H9 (cell line): Measurements from ENCODE around the gene CBFA2T2. TPM values are rescaled to one million over a fixed set of nuclear protein-coding genes. Genes with fewer than 3 reads are reported as not detected.

Experiments used
- DNase-seq: peaks from one replicate; pipeline ENCODE4 v3.0.0-alpha.2; 2017
- H2AFZ ChIP-seq: one replicate; pipeline ENCODE4 v1.6.1; 2013; ENCODE audit warnings: mild to moderate bottlenecking, low read length, control low read depth, moderate library complexity
- H2AK5ac ChIP-seq: 2 replicates; pipeline ENCODE4 v1.6.1; 2013; ENCODE audit warnings: low read length, control low read depth, mixed read lengths; ENCODE audit not compliant: insufficient read length
- H2BK120ac ChIP-seq: one replicate; pipeline ENCODE4 v1.6.1; 2013; ENCODE audit warnings: low read depth, mild to moderate bottlenecking, low read length, control low read depth, inconsistent platforms; ENCODE audit not compliant: poor library complexity, severe bottlenecking
- H2BK12ac ChIP-seq: 2 replicates; pipeline ENCODE4 v1.6.1; 2013; ENCODE audit warnings: low read length, control low read depth, mixed read lengths, low read depth; ENCODE audit not compliant: insufficient read length
- H2BK15ac ChIP-seq: 2 replicates; pipeline ENCODE4 v1.6.1; 2013; ENCODE audit warnings: low read depth, low read length, control low read depth
- H2BK20ac ChIP-seq: one replicate; pipeline ENCODE4 v1.6.1; 2013; ENCODE audit warnings: low read depth, mild to moderate bottlenecking, low read length, control low read depth, inconsistent platforms; ENCODE audit not compliant: poor library complexity, severe bottlenecking
- H2BK5ac ChIP-seq: 2 replicates; pipeline ENCODE4 v1.6.1; 2013; ENCODE audit warnings: low read length, control low read depth, mixed read lengths; ENCODE audit not compliant: insufficient read length
- H3K14ac ChIP-seq: 2 replicates; pipeline ENCODE4 v1.6.1; 2013; ENCODE audit warnings: low read length, control low read depth; ENCODE audit not compliant: insufficient read depth
- H3K18ac ChIP-seq: 2 replicates; pipeline ENCODE4 v1.6.1; 2013; ENCODE audit warnings: low read depth, mild to moderate bottlenecking, mixed read lengths, low read length, control low read depth; ENCODE audit not compliant: insufficient read length
- H3K23ac ChIP-seq: 2 replicates; pipeline ENCODE4 v1.6.1; 2013; ENCODE audit warnings: low read length, control low read depth, mixed read lengths, low read depth; ENCODE audit not compliant: insufficient read length
- H3K23me2 ChIP-seq: 2 replicates; pipeline ENCODE4 v1.6.1; 2013; ENCODE audit warnings: low read depth, mild to moderate bottlenecking, mixed read lengths, low read length, control low read depth; ENCODE audit not compliant: insufficient read length, poor library complexity, severe bottlenecking
- H3K27ac ChIP-seq: 2 replicates; pipeline ENCODE4 v1.5.1; 2013; ENCODE audit warnings: low read length, control low read depth, mixed read lengths, low read depth; ENCODE audit not compliant: insufficient read length
- H3K27me3 ChIP-seq: 2 replicates; pipeline ENCODE4 v1.6.1; 2013; ENCODE audit warnings: low read length, control low read depth, inconsistent platforms; ENCODE audit not compliant: insufficient read depth
- H3K4ac ChIP-seq: 2 replicates; pipeline ENCODE4 v1.6.1; 2013; ENCODE audit warnings: low read depth, mild to moderate bottlenecking, control low read depth, inconsistent platforms, low read length, moderate library complexity
- H3K4me1 ChIP-seq: 2 replicates; pipeline ENCODE4 v1.6.1; 2013; ENCODE audit warnings: low read length, control low read depth, inconsistent platforms; ENCODE audit not compliant: insufficient read depth
- H3K4me2 ChIP-seq: 2 replicates; pipeline ENCODE4 v1.6.1; 2013; ENCODE audit warnings: low read length, control low read depth, mixed read lengths; ENCODE audit not compliant: insufficient read length, insufficient read depth
- H3K56ac ChIP-seq: 2 replicates; pipeline ENCODE4 v1.6.1; 2013; ENCODE audit warnings: low read depth, mild to moderate bottlenecking, mixed read lengths, low read length, control low read depth; ENCODE audit not compliant: insufficient read length
- H3K79me1 ChIP-seq: 2 replicates; pipeline ENCODE4 v1.6.1; 2013; ENCODE audit warnings: low read depth, mild to moderate bottlenecking, moderate library complexity, low read length, control low read depth, inconsistent platforms; ENCODE audit not compliant: insufficient read depth, poor library complexity, severe bottlenecking
- H3K79me2 ChIP-seq: 2 replicates; pipeline ENCODE4 v1.6.1; 2013; ENCODE audit warnings: low read length, control low read depth, inconsistent platforms; ENCODE audit not compliant: insufficient read depth
- H3K9ac ChIP-seq: 2 replicates; pipeline ENCODE4 v1.6.1; 2013; ENCODE audit warnings: low read length, control low read depth, mixed read lengths; ENCODE audit not compliant: insufficient read length; ENCODE audit errors: extremely low read depth
- H3K9me3 ChIP-seq: one replicate; pipeline ENCODE4 v1.6.1; 2013; ENCODE audit warnings: low read depth, low read length, inconsistent platforms; ENCODE audit not compliant: control insufficient read depth
- H3T11ph ChIP-seq: one replicate; pipeline ENCODE4 v1.6.1; 2013; ENCODE audit warnings: mild to moderate bottlenecking, low read length, control low read depth, inconsistent platforms
- H4K20me1 ChIP-seq: one replicate; pipeline ENCODE4 v1.6.1; 2013; ENCODE audit not compliant: control insufficient read depth, insufficient read length, insufficient read depth
- H4K5ac ChIP-seq: 2 replicates; pipeline ENCODE4 v1.6.1; 2013; ENCODE audit warnings: low read depth, mild to moderate bottlenecking, mixed read lengths, low read length, control low read depth; ENCODE audit not compliant: insufficient read length
- H4K8ac ChIP-seq: replicated peaks from 2 replicates; pipeline ENCODE4 v1.6.1; 2013; ENCODE audit warnings: low read length, control low read depth, mixed read lengths, low read depth; ENCODE audit not compliant: insufficient read length
- H4K91ac ChIP-seq: 2 replicates; pipeline ENCODE4 v1.6.1; 2013; ENCODE audit warnings: low read depth, mild to moderate bottlenecking, moderate library complexity, mixed read lengths, low read length, control low read depth; ENCODE audit not compliant: insufficient read length
- H3K27ac Mint-ChIP-seq, 3 experiments: 2 replicates in 2 of 3; 3 replicates in 1 of 3; pipeline ENCODE4 v1.8.0; 2020 to 2021; ENCODE audit warnings: mixed read lengths in 3 of 3, mild to moderate bottlenecking in 1 of 3, moderate library complexity in 1 of 3
- H3K27me3 Mint-ChIP-seq: 2 replicates; pipeline ENCODE4 v1.8.0; 2021; ENCODE audit warnings: low read depth, mild to moderate bottlenecking, moderate library complexity, mixed read lengths
- H3K36me3 Mint-ChIP-seq, 3 experiments: 2 replicates in 2 of 3; 3 replicates in 1 of 3; pipeline ENCODE4 v1.8.0; 2020 to 2021; ENCODE audit warnings: low read depth in 3 of 3, mixed read lengths in 3 of 3; ENCODE audit not compliant: insufficient read depth in 1 of 3
- H3K4me1 Mint-ChIP-seq, 2 experiments: 2 replicates each; pipeline ENCODE4 v1.8.0; 2020; ENCODE audit warnings: mixed read lengths in 2 of 2
- H3K4me3 Mint-ChIP-seq, 2 experiments: 2 replicates in 1 of 2; 3 replicates in 1 of 2; pipeline ENCODE4 v1.8.0; 2020 to 2021; ENCODE audit warnings: mild to moderate bottlenecking in 2 of 2, mixed read lengths in 2 of 2, moderate library complexity in 1 of 2
- H3K9me3 Mint-ChIP-seq, 2 experiments: 2 replicates in 1 of 2; 3 replicates in 1 of 2; pipeline ENCODE4 v1.8.0; 2020; ENCODE audit warnings: mild to moderate bottlenecking in 2 of 2, mixed read lengths in 2 of 2, moderate library complexity in 1 of 2
- CTCF ChIP-seq: fragments of 200-600 bp; sonication (generic); conservative IDR thresholded peaks from 3 replicates; pipeline ENCODE4 v1.8.0; 2021; ENCODE audit warnings: antibody characterized with exemption, mild to moderate bottlenecking
- WGBS: extraction: QIAGEN DNeasy Blood & Tissue Kit; methylation state at CpG from one replicate; pipeline ENCODE4 v1.1.7; 2013; ENCODE audit warnings: missing lambda C conversion rate, low lambda C conversion rate, mixed read lengths; ENCODE audit not compliant: insufficient read length; ENCODE audit errors: extremely low coverage; 5-methylcytosine and 5-hydroxymethylcytosine counted together
- total RNA-seq: library from RNA; stranded (reverse); gene quantifications from 2 replicates; pipeline ENCODE4 v1.2.1, GENCODE V29; 2021

The CBFA2T2 gene
- total RNA-seq, 1 experiment from 2014 or later, result 11.2 TPM

- Mint-ChIP-seq H3K27me3 (no peaks in the 10 kb centered on the region; the same call in 1 of the 2 replicates), H3K9me3 (no peaks in the 10 kb centered on the region), H3K4me1 (peaks cover 23 to 26% of the 10 kb centered on the region in 2 experiments), H3K4me3 (no peak overlapping the region), H3K36me3 (peaks cover 13 to 21% (median 20%) of the 10 kb centered on the region in 3 experiments; a peak in 6 of 7 replicates), H3K27ac (peak overlapping the region in 1 of 3 experiments; percentile 44; a peak in 1 of 7 replicates)
- H4K8ac ChIP-seq, result no peak overlapping the region
- no peak overlapping the region for H3K27ac ChIP-seq
- H3K27me3 ChIP-seq, result no peaks in the 10 kb centered on the region
- no peak overlapping the region for H2BK5ac ChIP-seq
- no peak overlapping the region for H4K5ac ChIP-seq
- H2BK12ac ChIP-seq, result no peak overlapping the region
- H3K4ac ChIP-seq, result no peak overlapping the region
- H2BK15ac ChIP-seq, result no peak overlapping the region
- no peak overlapping the region for H3K4me2 ChIP-seq
- H3K9me3 ChIP-seq, result no peaks in the 10 kb centered on the region
- H3K23me2 ChIP-seq, result no peaks in the 10 kb centered on the region
- no peaks in the 10 kb centered on the region for H4K20me1 ChIP-seq
- no peak overlapping the region for H2AK5ac ChIP-seq
- no peak overlapping the region for H3K18ac ChIP-seq
- H2AFZ ChIP-seq, result no peak overlapping the region
- H4K91ac ChIP-seq, result no peak overlapping the region
- no peak overlapping the region for H3K56ac ChIP-seq
- H3T11ph ChIP-seq, result no peak overlapping the region
- no peaks in the 10 kb centered on the region for H3K4me1 ChIP-seq
- H3K79me1 ChIP-seq, result no peaks in the 10 kb centered on the region
- H2BK120ac ChIP-seq, result no peak overlapping the region
- H3K9ac ChIP-seq, result no peak overlapping the region
- TF ChIP-seq CTCF, result no peak
- no peak for DNase-seq
- H3K79me2 ChIP-seq, result no peaks in the 10 kb centered on the region
- H2BK20ac ChIP-seq, result no peak overlapping the region
- H3K23ac ChIP-seq, result no peak overlapping the region
- no CpG with 5 or more reads among the region's 19 CpGs for WGBS
- H3K14ac ChIP-seq, result no peak overlapping the region
These were observed 159.3 kb downstream of the CBFA2T2 start for GRCh38 chr20:33649201-33649681.
